Activated CD8-positive, alpha-beta memory T cell treated with anti-CD3 and anti-CD28 coated beads, Interleukin-2, amount 50 U/mL, for 48 hours (primary cell): ENCODE data around the gene GPR158.

Source experiments
- DNase-seq: peaks from one replicate; pipeline ENCODE4 v3.0.0-alpha.2; 2020

Gene GPR158

DNA sequence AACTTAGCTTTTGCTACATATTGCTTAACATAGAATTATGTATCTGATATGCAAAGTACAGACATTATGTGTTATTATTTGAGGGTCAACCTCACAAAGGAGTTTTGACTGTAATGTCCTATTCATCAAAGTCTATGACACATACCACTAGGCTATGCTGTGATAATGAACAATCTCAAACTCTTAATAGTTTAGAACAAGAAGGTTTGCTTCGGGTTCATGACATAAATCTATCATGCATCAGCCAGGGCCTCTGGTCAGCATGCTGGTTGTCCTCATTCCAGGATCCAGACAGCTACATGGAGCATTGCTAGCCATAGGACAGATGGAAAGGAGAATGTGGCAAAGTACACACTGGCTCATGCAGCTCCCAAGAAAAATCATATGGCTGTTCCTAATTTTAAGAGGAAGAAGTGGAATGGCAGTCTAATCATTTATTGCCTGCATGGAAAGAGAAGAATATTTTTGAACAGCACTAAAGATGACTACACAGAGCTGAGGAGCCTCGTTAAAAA, 332.1 kb downstream of the GPR158 start:
- no peak for DNase-seq

DNA sequence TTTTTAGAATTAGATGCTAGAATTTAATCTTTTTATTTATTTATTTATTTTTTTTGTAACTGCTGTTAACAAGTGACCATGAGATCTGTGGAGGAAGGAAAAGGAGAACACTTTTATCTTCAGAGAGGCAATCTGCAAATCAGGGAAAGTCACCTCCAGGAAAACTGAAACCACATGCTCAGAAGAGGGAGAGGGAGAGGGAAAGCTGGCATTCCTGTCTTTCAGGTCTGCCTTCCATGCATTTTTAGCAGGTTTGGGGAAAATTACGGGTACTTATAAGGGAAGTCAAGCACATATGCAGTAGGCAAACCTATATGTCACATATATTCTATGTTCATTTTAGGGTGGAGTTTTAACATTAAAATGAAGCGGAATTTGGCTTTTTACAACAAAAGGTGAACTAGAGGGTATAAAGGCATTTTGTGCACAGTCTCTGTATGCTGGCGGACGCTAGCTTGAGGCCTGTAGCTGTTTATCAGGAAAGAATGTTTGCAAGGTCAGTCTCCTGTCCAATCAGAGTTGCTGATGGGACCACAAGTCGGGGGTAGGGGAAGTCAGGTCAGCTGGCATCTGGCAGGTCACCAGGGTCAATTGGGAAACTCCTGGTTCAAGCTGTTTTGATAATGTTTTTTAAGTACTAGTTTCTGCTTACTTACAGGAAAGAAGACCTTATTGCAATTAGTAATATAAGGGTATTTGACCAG, 333.5 kb downstream of the GPR158 start:
- DNase-seq, result no peak

- DNase-seq, result no peak
Measured at GRCh38 chr10:25509151-25509550, 334.4 kb downstream of the GPR158 start.

GRCh38 chr10:25522294-25522693, 347.5 kb downstream of the GPR158 start:
- DNase-seq, result no peak

GRCh38 chr10:25522946-25523608, 348.3 kb downstream of the GPR158 start:
- DNase-seq, result no peak

GRCh38 chr10:25530306-25530705, 355.5 kb downstream of the GPR158 start:
- no peak for DNase-seq

DNA sequence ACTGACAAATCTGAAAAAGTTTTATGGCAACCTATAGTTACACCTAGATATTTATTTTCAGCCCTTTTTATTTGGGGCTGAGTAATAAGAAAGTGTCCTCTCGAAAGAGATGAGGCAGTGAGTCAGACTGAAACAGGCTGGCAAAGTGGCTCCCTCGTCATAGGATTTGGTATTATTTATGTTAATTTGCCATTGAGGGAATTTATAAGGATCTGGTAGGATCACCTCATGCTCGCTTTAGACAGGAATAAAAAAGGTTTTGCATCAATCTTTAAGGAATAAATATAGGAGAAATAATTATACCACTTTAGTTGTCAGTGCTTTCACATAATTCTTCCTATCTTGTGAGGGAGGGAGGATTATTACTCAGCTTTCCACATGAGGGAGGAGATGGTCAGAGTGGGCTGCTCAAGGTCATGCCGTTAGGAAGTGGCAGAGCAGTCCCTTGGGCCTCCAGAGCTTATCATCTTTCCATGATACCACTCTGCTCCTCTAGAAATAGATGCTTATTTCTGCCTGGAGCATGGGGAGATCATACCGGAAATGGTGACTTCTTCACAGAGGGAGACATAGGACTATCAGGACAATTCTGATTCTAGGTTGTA, 356.8 kb downstream of the GPR158 start:
- no peak for DNase-seq

GRCh38 chr10:25532213-25532612, 357.4 kb downstream of the GPR158 start:
- no peak for DNase-seq

GRCh38 chr10:25536027-25536426, 361.2 kb downstream of the GPR158 start:
- no peak for DNase-seq

DNA sequence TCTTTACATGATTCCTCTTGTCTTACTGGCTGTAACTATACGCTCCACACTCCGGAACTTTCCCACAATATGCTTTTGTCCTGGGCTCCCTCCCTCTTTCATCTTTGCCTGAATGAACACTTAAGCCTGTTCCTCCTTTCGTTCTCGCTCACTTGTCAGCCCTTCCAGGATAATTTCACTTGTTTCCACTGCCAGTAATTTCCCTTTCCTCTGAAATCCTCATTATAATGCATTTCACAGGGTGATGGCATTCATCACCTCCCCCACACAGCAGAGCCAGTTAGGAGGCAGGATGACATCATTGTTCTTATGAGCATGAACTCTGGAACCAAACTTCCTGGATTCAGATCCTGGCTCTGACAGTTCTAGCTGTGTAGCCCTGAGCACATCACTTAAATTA, 372.6 kb downstream of the GPR158 start:
- DNase-seq, result no peak

DNA sequence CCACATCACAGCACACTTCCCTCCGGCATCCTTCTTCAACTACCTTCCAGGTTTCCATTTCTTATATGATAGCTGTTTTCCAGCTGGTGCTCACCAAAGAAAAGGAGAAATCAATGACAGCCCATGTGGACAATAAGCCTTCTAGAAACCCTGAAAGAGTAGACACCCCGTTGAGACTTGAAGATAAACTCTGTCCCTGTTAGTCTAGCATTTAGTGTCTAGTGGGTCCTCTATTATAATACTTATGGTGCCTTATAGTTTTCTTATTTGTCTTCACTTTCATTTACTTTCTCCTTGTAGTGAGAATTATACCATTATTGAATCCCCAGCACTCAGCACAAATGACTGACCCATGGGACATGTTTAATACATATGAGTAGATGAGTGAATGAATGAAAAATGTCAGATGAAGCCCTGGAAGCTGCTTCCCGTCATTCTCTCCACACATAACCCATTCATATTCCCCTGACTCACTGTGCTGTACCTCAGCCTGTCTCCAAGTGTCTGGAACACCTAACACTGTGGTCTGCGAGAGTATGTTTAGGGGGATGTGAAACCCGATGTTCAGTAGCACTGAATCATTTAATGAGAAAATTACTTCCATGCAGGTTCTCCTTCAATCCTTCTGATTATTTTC, 377.6 kb downstream of the GPR158 start:
- no peak for DNase-seq

- DNase-seq, result no peak
Measured at GRCh38 chr10:25555865-25556264, 381.1 kb downstream of the GPR158 start.

DNA sequence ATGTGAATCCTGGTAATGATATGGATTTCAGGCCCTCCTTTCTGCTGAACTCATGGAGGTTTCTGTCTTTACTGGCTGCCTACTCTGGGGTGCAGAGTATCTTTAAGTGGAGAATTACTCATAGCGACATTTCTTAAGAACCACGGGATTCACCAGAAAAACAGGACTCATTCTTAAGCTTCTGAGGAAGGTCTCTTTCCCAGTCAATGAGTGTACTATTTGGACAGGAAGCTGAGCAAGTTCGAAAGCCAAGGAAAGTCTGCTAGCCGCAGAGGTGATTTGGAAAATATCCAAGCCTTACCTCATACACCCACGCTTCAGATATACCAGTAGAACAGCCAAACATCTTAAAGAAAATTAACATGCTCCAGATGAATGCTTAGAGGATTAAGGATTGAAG, 381.7 kb downstream of the GPR158 start:
- DNase-seq, result no peak

DNA sequence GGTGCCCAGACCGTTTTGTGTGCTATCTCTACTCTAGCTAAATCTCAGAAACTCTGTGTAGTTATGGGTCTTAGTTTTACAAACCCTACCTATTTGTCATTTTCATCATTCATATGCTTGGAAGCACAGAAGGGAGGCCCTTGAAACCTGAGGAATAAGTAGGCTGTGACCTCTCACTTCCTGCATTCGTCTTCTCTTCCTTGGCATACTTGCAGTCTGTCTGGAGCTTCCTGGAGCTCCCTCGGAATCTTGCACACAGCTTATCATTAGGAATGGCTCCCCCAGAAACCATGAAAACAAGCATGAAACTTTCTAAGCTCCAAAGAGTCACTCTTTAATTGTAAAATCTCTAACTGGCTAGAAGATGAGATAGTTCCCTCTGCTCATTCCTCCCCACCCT, 382.3 kb downstream of the GPR158 start:
- no peak for DNase-seq

DNA sequence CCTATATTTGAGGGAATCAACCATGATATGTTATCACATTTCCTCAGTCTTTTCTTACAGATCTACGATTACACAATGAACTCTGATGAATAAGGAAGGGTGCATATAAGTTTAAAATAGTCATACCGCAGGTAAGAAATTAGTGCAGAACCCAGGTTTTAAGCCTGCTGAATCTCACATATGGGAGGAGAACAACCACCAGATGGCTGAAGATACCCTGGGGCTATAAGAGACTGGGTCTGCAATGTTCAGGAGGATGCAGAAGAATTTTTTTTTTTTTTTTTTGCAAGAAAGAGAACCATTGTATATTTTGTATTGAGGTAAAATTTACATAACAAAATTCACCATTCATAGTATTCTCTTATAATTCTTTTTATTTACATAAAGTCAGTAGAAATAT, 387.0 kb downstream of the GPR158 start:
- no peak for DNase-seq

DNA sequence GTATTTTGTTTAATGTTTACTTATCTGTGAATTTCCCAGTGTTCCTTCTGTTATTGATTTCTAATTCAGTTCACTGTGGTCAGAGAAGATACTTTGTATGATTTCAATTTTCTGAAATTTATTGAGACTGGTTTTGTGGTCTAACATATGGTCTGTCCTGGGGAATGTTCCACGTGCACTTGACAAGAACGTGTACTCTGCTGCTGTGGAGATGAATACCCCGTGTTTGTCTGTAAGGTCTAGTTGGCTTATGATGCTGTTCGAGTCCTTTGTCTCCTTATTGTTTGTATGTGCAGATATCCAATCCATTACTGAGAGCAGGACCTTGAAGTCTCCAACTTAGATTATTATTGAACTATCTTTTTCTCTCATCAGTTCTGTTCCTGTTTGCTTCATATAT, 387.7 kb downstream of the GPR158 start:
- no peak for DNase-seq

DNA sequence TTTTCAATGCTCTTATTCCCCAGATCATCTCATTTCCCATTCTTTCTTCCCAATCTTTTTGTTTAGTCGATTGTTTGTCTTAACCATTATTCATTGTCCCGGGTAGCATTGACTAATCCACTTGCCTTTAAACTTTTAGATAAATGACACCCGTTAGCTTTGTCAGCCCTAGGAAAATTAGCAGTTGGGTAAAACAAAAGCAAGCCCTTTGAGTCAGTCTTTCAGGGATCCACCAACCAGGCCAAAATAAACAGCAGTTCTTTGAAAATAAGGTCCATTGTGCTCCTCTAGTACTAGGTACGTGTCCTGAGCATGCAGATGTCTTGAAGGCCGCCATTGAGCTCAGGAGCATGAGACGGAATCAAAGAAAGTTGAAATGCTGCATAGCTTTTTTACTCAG, 389.6 kb downstream of the GPR158 start:
- no peak for DNase-seq

DNA sequence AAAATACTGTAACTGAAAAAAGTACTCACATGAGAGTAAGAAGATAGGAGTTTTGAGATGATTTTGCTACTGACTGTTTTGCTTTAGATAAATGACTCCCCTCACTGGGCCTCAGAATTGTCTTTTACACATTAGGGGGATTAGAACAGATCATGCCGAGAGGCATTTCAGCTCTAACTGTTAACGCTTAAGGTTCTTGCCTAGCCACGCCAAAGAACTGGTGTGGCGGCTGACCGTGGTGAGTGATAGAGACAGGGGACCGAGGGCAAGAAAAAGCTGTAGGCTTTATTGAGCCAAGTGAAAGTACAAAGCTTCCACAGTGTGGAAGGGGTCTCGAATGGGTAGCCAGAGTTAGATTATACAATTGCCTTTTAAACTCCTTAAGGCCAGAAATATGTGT, 390.8 kb downstream of the GPR158 start:
- no peak for DNase-seq

- no peak for DNase-seq
Measured at GRCh38 chr10:25573316-25573715, 398.5 kb downstream of the GPR158 start.

DNA sequence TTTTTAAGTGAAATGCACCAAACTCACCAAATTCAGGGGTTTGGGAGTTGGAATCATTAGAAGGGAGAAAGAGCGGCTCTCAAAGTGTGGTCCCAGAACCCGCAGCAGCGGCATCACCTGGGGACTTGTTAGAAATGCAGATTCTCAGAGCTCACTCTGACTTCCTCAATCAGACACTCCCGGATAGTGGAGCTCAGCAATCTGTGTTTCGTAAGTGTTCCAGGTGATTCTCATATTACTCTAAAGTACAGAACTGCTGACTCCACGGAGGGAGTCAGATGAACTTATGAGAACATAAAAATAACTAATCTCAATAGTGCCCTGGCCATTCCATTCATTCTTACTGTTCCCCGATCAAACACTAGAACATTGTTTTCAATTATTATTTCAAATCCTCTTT, 400.5 kb downstream of the GPR158 start:
- no peak for DNase-seq

- DNase-seq, result no peak
Measured at GRCh38 chr10:25578061-25578460, 403.3 kb downstream of the GPR158 start.

- DNase-seq, result no peak
Measured at GRCh38 chr10:25582961-25583360, 408.2 kb downstream of the GPR158 start.

- no peak for DNase-seq
Measured at GRCh38 chr10:25600651-25601050, 425.9 kb downstream of the GPR158 start.

- DNase-seq, result no peak
Measured at GRCh38 chr10:25604591-25604990, 429.8 kb downstream of the GPR158 start.
